ENCODE results near the gene ATXN7. TPM values are rescaled to one million over a fixed set of nuclear protein-coding genes. Genes with fewer than 3 reads are reported as not detected.

The ATXN7 gene
- total and polyA plus RNA-seq, 2 of the 4 experiments (the other 2 are of a cell fraction): 8.6 to 13.6 TPM

- H3K56ac ChIP-seq (ENCODE audit: extremely low read depth, insufficient read depth, low read length): no peak overlapping the region
- H4K8ac ChIP-seq (ENCODE audit: low read depth in 2 of 2, low read length in 2 of 2): no peak overlapping the region
- no peak overlapping the region for H3K23ac ChIP-seq (ENCODE audit: low read depth, low read length)
- in situ Hi-C loops (cut with MboI; ENCODE audit: low sequenced_read_pairs) (no loop called here), intact Hi-C loops (cut with micrococcal nuclease) (no loop called here), dilution Hi-C loops (cut with HindIII; ENCODE audit: low sequenced_read_pairs, unreplicated experiment) (no loop called here)
- POLR2A ChIA-PET (ENCODE audit: unreplicated experiment): no interaction called here
- no peaks in the 10 kb centered on the region for H3K27me3 ChIP-seq (ENCODE audit: control insufficient read depth, insufficient read depth, low read length)
- CTCF ChIA-PET: no interaction called here
- TF ChIP-seq SMC3 (IDR thresholded peaks at IDR 0.05; ENCODE audit: low read depth, low read length): no peak
- no peak for TF ChIP-seq FOS (IDR thresholded peaks at IDR 0.05; ENCODE audit: low read depth, low read length)
- TF ChIP-seq RAD21 (IDR thresholded peaks at IDR 0.05; ENCODE audit: low read length): no peak
- TF ChIP-seq POLR2A (IDR thresholded peaks at IDR 0.05; ENCODE audit: low read depth, low read length): no peak
- no peak for TF ChIP-seq RCOR1 (IDR thresholded peaks at IDR 0.05; ENCODE audit: insufficient replicate concordance, low read length)
- TF ChIP-seq ELK1 (IDR thresholded peaks at IDR 0.05; ENCODE audit: borderline replicate concordance, low read depth, low read length): no peak
- TF ChIP-seq MAZ (IDR thresholded peaks at IDR 0.05; ENCODE audit: borderline replicate concordance, low read depth, low read length): no peak
- TF ChIP-seq RFX5 (IDR thresholded peaks at IDR 0.05; ENCODE audit: low read depth, low read length): no peak
- TF ChIP-seq CEBPB (IDR thresholded peaks at IDR 0.05; ENCODE audit: low read depth, low read length): no peak
- TF ChIP-seq NFE2L2 (IDR thresholded peaks at IDR 0.05; ENCODE audit: low read depth, low read length): no peak
- TF ChIP-seq CTCF (conservative IDR thresholded peaks at IDR 0.05; ENCODE audit: low read depth, low read length): no peak
- TF ChIP-seq MAFK (IDR thresholded peaks at IDR 0.05; ENCODE audit: low read depth, low read length): no peak
- no peak for TF ChIP-seq USF2 (IDR thresholded peaks at IDR 0.05; ENCODE audit: low read depth, low read length)
- no peak for TF ChIP-seq CHD1 (IDR thresholded peaks at IDR 0.05; ENCODE audit: low read depth, low read length)
- no peak for TF ChIP-seq BHLHE40 (IDR thresholded peaks at IDR 0.05; ENCODE audit: low read depth, low read length)
- TF ChIP-seq MXI1 (IDR thresholded peaks at IDR 0.05; ENCODE audit: borderline replicate concordance, low read depth, low read length): no peak
- H3K4me1 ChIP-seq (ENCODE audit: control insufficient read depth, insufficient read depth, low read length): peaks cover 11% of the 10 kb centered on the region
- H4K20me1 ChIP-seq (ENCODE audit: insufficient read depth, low read length): peaks cover 74% of the 10 kb centered on the region
- H3K4me3 ChIP-seq (ENCODE audit: insufficient read depth, low read depth, low read length): no peak overlapping the region
- no TSS peak for BruUV-seq (replicated peaks)
- no peak for ATAC-seq (ENCODE audit: low read depth)
- DNase-seq: no peak
- peaks cover 49 to 87% of the 10 kb centered on the region in 2 experiments for H3K79me1 ChIP-seq (ENCODE audit: low read depth in 1 of 2, low read length in 2 of 2)
- no peak overlapping the region for H3K4ac ChIP-seq (ENCODE audit: low read depth, low read length)
- H2AK5ac ChIP-seq (ENCODE audit: low read depth, low read length): no peak overlapping the region
- no peak overlapping the region for H3K18ac ChIP-seq (ENCODE audit: low read depth, low read length)
- no peak overlapping the region for H3K9ac ChIP-seq (ENCODE audit: low read depth, low read length)
- no peak overlapping the region for H3K27ac ChIP-seq (ENCODE audit: insufficient read depth, low read length)
- H2BK15ac ChIP-seq (ENCODE audit: low read depth, low read length): no peak overlapping the region
- no peak overlapping the region for H2AFZ ChIP-seq (replicated peaks; ENCODE audit: low read length, poor library complexity)
- H3K9me1 ChIP-seq (ENCODE audit: insufficient read depth, low read length): peaks cover 27% of the 10 kb centered on the region
- no peak overlapping the region for H4K5ac ChIP-seq (ENCODE audit: low read depth, low read length)
- no peak overlapping the region for H2BK5ac ChIP-seq (ENCODE audit: low read depth, low read length, poor library complexity, severe bottlenecking)
- no peak overlapping the region for H3K4me2 ChIP-seq (ENCODE audit: low read depth, low read length)
- H4K91ac ChIP-seq (ENCODE audit: insufficient read depth, low read depth, low read length): no peak overlapping the region
- H2BK120ac ChIP-seq (ENCODE audit: low read depth, low read length): no peak overlapping the region
- no peak overlapping the region for H3K14ac ChIP-seq (replicated peaks; ENCODE audit: low read depth, low read length)
- H3K9me3 ChIP-seq (ENCODE audit: control insufficient read depth, insufficient read depth, low read length): peaks cover 3% of the 10 kb centered on the region
- no peak overlapping the region for H2AK9ac ChIP-seq (replicated peaks; ENCODE audit: low read depth, low read length, poor library complexity)
- no peak overlapping the region for H2BK20ac ChIP-seq (ENCODE audit: low read depth, low read length)
- 0 out of 2 replicates have a peak, but pooled peaks cover 1% of the 10 kb centered on the region for H3K36me3 ChIP-seq (ENCODE audit: control insufficient read depth, insufficient read depth, low read length)
- 80% methylated on average over 1 of the region's 4 CpGs; no CpG with 5 or more reads in 1 of the 2 experiments for WGBS, 2 experiments (ENCODE audit: extremely low coverage in 2 of 2, insufficient read length in 1 of 2)
Observed at GRCh38 chr3:63936925-63937324, 73.3 kb downstream of the ATXN7 start.
